NCI-H69 (cell line): ENCODE data around the gene PCDHB2.
"Not testable (repeated sequence)": the region's sequence is repeated elsewhere in the genome, so short reads cannot be mapped to it uniquely, and the experiment has no call there.

ENCODE experiments used
- DNase-seq: peaks from one replicate; lab custom pipeline; 2025; lab: John Stamatoyannopoulos, UW

The PCDHB2 gene

GRCh38 chr5:141135718-141136266 lies 41.4 kb downstream of the PCDHB2 start:
- no peak for DNase-seq

GRCh38 chr5:141137346-141137745 lies 42.9 kb downstream of the PCDHB2 start:
- not testable (repeated sequence) for DNase-seq
